GM18519 (cell line): ENCODE measurements around the gene RAB13.

Experiments
- ATAC-seq: cut with Tn5 transposase; IDR thresholded peaks from one replicate; pipeline ENCODE4 v1.9.1; 2021; ENCODE audit warnings: mild to moderate bottlenecking, moderate library complexity; ENCODE audit not compliant: unreplicated experiment, low FRiP score

RAB13 gene

GRCh38 chr1:153978274-153978909 is 7.7 kb downstream of the RAB13 start:
- no peak for ATAC-seq

- ATAC-seq = no peak
Observed at GRCh38 chr1:153977250-153978240, 8.6 kb downstream of the RAB13 start, which contains the start of gene JTB. Gene JTB (minus strand): TSS chr1:153977674. CDS start chr1:153977252, 422 bp downstream.

- ATAC-seq = no peak
Observed at GRCh38 chr1:153976819-153977249, 9.3 kb downstream of the RAB13 start.

DNA sequence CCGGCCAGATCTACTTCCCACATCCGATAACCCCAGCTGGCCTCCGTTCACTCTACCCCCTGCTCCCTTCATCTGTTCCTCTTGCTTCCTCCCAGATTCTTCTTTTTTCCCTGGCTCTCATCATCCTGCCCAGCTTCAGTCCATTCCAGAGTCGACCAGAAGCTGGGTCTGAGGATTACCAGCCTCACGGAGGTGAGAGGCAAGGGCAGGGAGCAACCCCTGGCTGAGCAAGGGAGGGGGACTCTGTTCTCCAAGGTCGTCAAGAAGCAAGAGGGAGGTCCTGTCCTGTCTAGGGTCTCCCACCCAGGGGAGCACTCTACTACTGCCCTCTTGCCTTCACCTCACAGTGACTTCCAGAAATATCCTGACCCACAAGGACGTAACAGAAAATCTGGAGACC is 12.6 kb downstream of the RAB13 start:
- no peak for ATAC-seq

DNA sequence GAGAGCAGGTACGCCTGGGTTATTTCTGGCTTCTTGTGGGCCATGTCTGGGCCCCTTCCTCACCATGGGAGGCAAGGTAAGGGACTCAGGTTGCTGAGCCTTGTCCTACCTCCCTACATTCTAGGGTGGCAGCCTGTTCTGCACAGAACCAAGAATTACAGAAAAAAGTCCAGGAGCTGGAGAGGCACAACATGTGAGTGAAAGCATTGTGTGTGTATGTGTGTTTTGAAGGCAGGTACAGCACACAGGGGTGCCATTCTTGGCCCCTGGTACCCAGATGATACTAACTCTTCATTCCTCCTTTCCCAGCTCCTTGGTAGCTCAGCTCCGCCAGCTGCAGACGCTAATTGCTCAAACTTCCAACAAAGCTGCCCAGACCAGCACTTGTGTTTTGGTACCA is 13.1 kb downstream of the RAB13 start:
- no peak for ATAC-seq

DNA sequence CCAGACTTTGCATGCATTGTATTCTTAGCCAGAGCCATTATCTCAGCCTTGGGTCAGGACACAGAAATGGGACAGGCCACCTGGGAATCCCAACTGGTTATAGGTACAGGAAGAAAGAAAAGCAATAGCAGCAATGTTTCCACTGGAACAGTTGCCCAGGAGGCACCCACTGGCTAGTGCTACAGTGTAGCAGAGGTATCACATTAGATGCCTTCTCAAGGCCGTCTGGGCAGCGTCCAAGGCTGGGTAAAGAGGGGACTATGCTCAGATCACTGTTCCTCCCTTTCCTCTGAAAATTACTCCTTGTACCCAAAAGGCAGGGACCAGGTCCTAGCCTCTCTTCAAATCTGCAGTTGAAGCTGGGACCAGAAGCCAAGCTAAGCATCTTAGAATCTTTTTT is 15.8 kb downstream of the RAB13 start:
- ATAC-seq = no peak

DNA sequence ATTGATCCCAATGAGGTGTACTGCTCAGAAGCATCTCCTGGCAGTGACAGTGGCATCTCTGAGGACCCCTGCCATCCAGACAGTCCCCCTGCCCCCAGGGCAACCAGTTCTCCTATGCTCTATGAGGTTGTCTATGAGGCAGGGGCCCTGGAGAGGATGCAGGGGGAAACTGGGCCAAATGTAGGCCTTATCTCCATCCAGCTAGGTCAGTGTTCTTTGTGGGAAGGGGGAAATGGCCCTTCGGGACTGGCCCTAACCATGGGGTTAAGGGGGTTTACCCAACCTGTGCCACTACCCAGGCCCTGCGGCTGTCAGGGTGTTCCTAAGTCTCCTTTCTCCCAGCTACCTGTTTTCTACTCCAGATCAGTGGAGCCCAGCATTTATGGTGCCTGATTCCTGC is 17.2 kb downstream of the RAB13 start:
- ATAC-seq = no peak

DNA sequence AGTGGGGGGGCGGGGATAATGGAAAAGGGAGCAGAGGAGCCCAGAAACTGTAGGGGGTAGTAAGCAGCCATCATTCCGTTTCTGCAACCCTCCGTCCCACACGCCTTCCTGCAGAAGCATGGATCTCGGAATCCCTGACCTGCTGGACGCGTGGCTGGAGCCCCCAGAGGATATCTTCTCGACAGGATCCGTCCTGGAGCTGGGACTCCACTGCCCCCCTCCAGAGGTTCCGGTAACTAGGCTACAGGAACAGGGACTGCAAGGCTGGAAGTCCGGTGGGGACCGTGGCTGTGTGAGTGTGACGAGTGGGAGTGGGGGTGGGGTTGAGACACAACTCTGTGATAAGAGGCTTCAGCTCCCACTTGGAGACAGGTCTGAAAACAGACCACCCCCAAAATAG is 17.7 kb downstream of the RAB13 start:
- ATAC-seq = no peak

DNA sequence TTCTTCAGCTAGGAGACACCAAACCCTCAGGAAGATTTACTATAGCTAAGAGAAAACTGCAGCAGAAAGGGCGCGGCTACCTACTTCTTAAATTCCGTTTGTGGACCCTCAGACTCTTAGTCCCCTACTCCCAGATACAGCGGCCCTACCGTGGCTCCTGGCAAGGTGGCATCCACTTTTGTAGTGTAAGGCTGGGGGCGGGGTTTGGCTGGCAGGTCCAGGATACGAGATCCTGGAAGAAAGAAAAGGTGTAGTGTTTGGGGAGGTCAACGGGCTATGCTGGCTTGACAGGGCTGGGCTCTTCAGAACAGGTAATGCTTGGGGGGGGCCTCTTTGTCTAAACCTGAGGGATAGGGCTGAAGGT is 18.2 kb downstream of the RAB13 start:
- ATAC-seq = no peak

- peak; percentile 55 for ATAC-seq
Observed at GRCh38 chr1:153967107-153967999, 18.8 kb downstream of the RAB13 start, which contains the start of gene CREB3L4. Gene CREB3L4 (plus strand): TSS chr1:153967902. CDS start chr1:153968526, 624 bp downstream.

DNA sequence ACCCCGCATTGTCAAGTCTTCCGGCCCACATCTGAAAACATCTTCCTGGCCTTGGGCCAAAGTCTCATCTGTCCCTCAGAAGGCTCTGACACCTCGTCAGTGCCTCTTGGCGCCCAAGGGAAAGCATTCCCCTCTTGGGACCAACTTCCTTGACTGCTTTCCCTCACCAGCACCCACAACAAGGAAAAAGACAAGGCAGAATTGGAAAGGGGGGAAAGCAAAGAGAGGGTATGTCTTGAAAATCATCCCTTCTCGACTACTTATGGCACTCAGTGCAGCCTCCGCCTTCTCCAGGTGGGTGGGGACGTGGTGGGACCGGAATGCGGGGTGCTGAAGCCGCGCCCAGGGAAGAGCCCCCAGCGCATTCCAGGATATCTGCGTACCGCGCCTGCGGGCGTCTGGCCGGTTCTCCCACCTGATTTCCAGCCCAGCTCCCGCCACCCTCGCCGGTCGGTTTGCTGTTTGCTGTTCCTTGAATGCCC is 22.2 kb downstream of the RAB13 start:
- ATAC-seq = no peak

DNA sequence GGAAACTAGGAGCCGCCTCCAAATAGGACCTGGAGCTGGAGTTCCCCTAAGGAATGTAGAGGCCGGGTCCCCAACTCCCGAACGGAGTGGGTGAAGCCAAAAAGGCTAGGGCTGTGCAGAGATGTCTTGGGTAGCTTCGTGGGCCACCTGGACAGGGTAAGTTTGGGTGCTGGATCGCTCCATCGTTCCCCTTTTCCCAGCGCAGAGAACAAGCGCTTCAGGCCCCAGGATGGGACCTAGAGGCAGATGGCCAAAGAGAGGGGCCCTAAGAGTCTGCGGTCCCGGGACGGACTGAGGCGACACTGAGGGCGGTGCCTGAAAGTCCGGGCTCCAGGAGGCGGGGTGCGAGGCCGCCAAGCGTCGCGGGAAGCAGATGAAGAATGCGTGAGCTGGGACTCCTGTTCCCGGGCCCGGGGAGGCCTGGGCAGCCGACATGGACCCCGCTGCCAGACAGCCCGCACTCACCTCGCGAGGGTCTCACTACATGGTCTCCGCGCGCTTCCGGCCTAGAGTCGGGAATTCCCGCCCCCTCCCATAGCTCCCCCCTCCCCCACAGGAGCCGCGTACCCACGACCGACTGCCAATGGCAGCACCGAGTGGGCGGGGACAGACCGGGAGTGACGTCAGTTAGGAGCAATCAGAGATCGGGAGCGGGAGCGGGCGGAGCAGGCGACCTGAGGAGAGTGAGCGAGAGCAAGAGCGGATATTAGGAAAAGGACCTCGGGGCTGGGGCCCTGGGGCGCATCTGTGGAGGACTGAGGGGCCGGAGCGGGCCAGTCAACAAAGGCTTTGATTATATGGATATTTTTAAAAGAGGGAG is 22.9 kb downstream of the RAB13 start, which contains the start of gene SLC39A1:
TSS of gene SLC39A1 (minus strand) at position 508 of the 820 bp plus-strand sequence. CDS start 822 bp downstream, outside the sequence.
- peak; percentile 25 for ATAC-seq

DNA sequence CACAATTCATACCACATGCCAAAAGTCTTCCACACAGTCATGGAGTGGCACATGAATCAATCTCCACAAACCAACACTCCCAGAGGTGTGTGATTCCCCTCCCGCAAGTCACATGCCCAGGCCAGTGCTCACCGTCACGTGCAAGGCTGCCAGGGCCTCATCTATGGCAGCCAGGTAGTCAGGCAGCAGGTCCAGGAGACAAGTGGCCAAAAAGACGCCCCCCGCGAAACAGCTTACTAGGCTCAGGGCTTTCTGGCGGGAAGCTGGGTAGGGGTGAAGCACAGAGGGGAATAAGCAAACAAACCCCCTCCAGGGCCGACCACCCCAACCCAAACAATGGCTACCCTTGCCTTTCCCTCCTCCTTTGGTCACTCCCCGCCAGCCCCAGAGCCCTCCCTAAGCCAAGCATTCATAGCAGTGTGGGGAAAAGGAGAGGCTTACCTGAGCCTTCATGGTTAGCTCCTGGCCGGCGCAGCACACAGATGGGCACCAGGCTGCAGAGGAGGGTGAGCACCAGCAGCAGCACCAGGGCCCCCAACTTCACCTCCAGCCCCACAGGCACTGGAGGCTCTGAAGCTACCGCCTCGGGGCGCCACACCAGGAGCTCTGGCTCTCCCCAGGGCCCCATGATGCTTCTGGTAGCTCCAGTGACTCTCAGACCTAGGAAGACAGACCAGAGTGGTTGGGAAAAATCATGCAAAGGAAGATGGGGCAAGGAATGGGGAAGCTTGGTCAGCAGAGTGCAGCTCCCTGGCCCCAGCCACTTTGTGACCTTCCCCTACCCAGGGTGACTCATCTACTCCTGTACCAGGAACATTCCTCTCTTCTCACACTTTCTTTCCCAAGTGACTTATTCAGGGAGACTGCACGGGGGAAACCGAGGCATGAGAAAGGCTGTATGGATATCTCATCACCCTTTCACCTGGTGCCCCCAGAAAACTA is 23.8 kb downstream of the RAB13 start:
- ATAC-seq = no peak

GRCh38 chr1:153961421-153961820 is 24.7 kb downstream of the RAB13 start:
- no peak for ATAC-seq

GRCh38 chr1:153960206-153960605 is 25.9 kb downstream of the RAB13 start:
- ATAC-seq = no peak

GRCh38 chr1:153959454-153959853 is 26.7 kb downstream of the RAB13 start:
- ATAC-seq = no peak

GRCh38 chr1:153958961-153959260 is 27.2 kb downstream of the RAB13 start:
- ATAC-seq = peak; percentile 1

GRCh38 chr1:153958111-153958960 is 27.8 kb downstream of the RAB13 start, which contains the start of gene CRTC2:
Gene CRTC2 (minus strand): TSS chr1:153958612. CDS start chr1:153958497, 115 bp downstream.
- peak; percentile 76 for ATAC-seq
